ENCODE results near the gene DCP1A. TPM values are rescaled to one million over a fixed set of nuclear protein-coding genes. Genes with fewer than 3 reads are reported as not detected.

Gene DCP1A
- total and polyA plus RNA-seq, 2 donors, result 13.8 to 20.9 TPM

- 94% methylated on average over 7 of the region's 7 CpGs for WGBS
- Histone ChIP-seq H3K27ac (ENCODE audit: low read depth) (no peak overlapping the region), H3K4me1 (ENCODE audit: insufficient read depth) (no peaks in the 10 kb centered on the region), H3K4me3 (ENCODE audit: low read depth, low read length) (no peak overlapping the region), H3K36me3 (ENCODE audit: insufficient read depth) (peaks cover 6% of the 10 kb centered on the region)
- DNase-seq (ENCODE audit: extremely low spot score), result no peak
Observed at GRCh38 chr3:53242155-53242554, 105.2 kb downstream of the DCP1A start.

DNA sequence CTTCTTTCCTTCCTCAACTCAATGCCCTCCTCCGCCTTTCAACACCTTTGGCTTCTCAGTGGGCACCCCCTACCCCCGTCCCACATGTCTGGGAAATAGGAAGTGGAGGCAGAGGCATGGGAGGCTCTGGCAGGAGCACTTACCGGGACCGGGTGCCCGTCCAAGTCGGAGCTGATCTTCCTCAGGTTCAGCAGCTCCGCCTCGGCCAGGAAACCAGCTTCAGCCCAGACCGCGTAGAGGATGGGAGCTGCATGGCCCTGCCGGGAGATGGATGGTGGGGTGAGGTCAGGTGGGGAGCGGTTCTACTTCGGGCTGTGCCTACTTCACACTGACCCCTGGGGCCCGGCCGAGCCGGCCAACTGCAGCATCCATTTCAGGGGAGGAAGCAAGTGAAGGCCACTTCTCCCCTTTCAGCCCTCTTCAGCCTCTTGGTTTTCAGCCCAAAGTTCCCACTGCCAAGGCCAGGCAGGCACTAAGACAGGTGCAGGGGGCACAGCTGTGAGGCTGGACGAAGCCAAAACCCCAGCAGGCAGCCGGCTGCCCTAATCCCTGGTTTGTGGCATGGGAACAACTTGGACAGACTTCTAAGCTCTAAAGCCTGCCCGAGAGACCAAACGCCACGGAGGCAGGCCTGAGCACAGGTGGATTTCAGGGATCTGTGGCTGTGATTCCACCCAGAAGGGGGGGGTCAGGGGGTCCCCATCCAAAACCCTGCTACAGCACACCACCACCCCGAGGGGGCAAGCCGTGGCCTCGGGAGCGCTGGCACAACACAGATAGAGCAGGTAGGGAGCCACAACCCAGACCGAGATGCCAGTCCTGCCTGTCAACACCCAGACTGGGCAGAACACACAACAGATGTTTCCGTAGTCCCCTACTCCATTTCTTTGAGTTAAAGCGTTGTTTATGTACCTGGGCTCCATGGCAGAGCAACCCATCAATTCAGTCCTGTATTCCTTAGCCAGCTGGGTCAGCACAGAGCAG, 106.1 kb downstream of the DCP1A start:
- no peak for DNase-seq (ENCODE audit: extremely low spot score)
- Histone ChIP-seq H3K36me3 (ENCODE audit: insufficient read depth) (peaks cover 6% of the 10 kb centered on the region), H3K4me1 (ENCODE audit: insufficient read depth) (peaks cover 3% of the 10 kb centered on the region), H3K27ac (ENCODE audit: low read depth) (no peak overlapping the region), H3K4me3 (ENCODE audit: low read depth, low read length) (no peak overlapping the region)
- 89% methylated on average over 28 of the region's 28 CpGs for WGBS

DNA sequence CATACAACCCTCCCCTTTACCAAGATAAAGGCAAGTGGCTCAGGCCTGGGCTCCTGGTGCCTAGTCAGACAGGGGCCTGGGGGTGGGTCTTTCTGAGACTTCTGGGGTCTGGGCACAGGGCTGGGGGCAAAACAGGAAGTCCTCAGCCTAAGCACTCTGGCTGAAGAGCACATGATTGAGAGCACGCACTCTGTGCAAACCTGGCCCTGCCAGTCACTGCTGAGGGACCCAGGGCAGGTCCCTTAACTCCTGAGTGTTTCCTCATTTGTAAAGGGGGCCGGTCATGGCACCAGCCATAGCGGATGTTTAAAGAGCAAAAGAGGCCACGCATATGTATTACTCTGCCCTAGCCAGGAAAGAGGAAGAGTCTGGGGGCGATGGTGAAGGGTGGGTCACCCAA, 107.5 kb downstream of the DCP1A start:
- no peak for DNase-seq (ENCODE audit: extremely low spot score)

DNA sequence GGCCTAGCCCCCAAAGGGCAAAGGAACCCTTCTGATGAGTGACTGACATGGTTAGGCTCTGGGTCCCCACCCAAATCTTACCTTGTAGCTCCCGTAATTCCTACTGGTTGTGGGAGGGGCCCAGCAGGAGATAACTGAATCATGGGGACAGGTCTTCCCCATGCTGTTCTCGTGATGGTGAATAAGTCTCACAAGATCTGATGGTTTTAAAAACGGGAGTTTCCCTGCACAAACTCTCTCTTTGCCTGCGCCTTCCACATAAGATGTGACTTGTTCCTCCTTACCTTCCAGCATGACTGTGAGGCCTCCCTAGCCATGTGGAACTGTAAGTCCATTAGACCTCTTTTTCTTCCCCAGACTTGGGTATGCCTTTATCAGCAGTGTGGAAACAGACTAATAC, 108.5 kb downstream of the DCP1A start:
- 91% methylated on average over 4 of the region's 4 CpGs for WGBS
- Histone ChIP-seq H3K4me1 (ENCODE audit: insufficient read depth) (peaks cover 4% of the 10 kb centered on the region), H3K36me3 (ENCODE audit: insufficient read depth) (peaks cover 7% of the 10 kb centered on the region)

More for the DNA sequence above, 107.5 kb downstream of the DCP1A start:
- Histone ChIP-seq H3K27ac (ENCODE audit: low read depth) (no peak overlapping the region), H3K4me3 (ENCODE audit: low read depth, low read length) (no peak overlapping the region), H3K4me1 (ENCODE audit: insufficient read depth) (peaks cover 4% of the 10 kb centered on the region), H3K36me3 (ENCODE audit: insufficient read depth) (peaks cover 6% of the 10 kb centered on the region)
- 90% methylated on average over 5 of the region's 5 CpGs for whole genome bisulfite sequencing

GRCh38 chr3:53238051-53238850, 109.1 kb downstream of the DCP1A start:
- H3K4me1 ChIP-seq (ENCODE audit: insufficient read depth), result peaks cover 4% of the 10 kb centered on the region
- peaks cover 9% of the 10 kb centered on the region for H3K36me3 ChIP-seq (ENCODE audit: insufficient read depth)
- peak overlapping the region; percentile 31 for H3K27ac ChIP-seq (ENCODE audit: low read depth)
- peak; percentile 80 for DNase-seq (ENCODE audit: extremely low spot score)
- no peak overlapping the region for H3K4me3 ChIP-seq (ENCODE audit: low read depth, low read length)
- WGBS, result 88% methylated on average over 6 of the region's 6 CpGs

More for the DNA sequence above, 108.5 kb downstream of the DCP1A start:
- no peak for DNase-seq (ENCODE audit: extremely low spot score)
- Histone ChIP-seq H3K27ac (ENCODE audit: low read depth) (no peak overlapping the region), H3K4me3 (ENCODE audit: low read depth, low read length) (no peak overlapping the region)

- Histone ChIP-seq H3K27ac (ENCODE audit: low read depth) (no peak overlapping the region), H3K4me1 (ENCODE audit: insufficient read depth) (peaks cover 4% of the 10 kb centered on the region), H3K36me3 (ENCODE audit: insufficient read depth) (peaks cover 9% of the 10 kb centered on the region), H3K4me3 (ENCODE audit: low read depth, low read length) (no peak overlapping the region)
- 54% methylated on average over 9 of the region's 9 CpGs for WGBS
- no peak for DNase-seq (ENCODE audit: extremely low spot score)
Observed at GRCh38 chr3:53236112-53236841, 111.1 kb downstream of the DCP1A start.

- Histone ChIP-seq H3K4me3 (ENCODE audit: low read depth, low read length) (no peak overlapping the region), H3K4me1 (ENCODE audit: insufficient read depth) (peaks cover 4% of the 10 kb centered on the region), H3K36me3 (ENCODE audit: insufficient read depth) (peaks cover 9% of the 10 kb centered on the region), H3K27ac (ENCODE audit: low read depth) (no peak overlapping the region)
- no peak for DNase-seq (ENCODE audit: extremely low spot score)
- 83% methylated on average over 6 of the region's 6 CpGs for whole genome bisulfite sequencing
Observed at GRCh38 chr3:53235545-53235944, 111.8 kb downstream of the DCP1A start.

- Histone ChIP-seq H3K27ac (ENCODE audit: low read depth) (no peak overlapping the region), H3K4me3 (ENCODE audit: low read depth, low read length) (no peak overlapping the region), H3K36me3 (ENCODE audit: insufficient read depth) (peaks cover 3% of the 10 kb centered on the region), H3K4me1 (ENCODE audit: insufficient read depth) (peaks cover 4% of the 10 kb centered on the region)
- no peak for DNase-seq (ENCODE audit: extremely low spot score)
- 90% methylated on average over 10 of the region's 10 CpGs for WGBS
Observed at GRCh38 chr3:53234841-53235232, 112.5 kb downstream of the DCP1A start.

- DNase-seq (ENCODE audit: extremely low spot score), result no peak
- peaks cover 3% of the 10 kb centered on the region for H3K36me3 ChIP-seq (ENCODE audit: insufficient read depth)
- 81% methylated on average over 15 of the region's 15 CpGs for WGBS
Observed at GRCh38 chr3:53234130-53234840, 113.1 kb downstream of the DCP1A start.

More at GRCh38 chr3:53234130-53234840, 113.1 kb downstream of the DCP1A start:
- Histone ChIP-seq H3K4me3 (ENCODE audit: low read depth, low read length) (no peak overlapping the region), H3K4me1 (ENCODE audit: insufficient read depth) (peaks cover 4% of the 10 kb centered on the region), H3K27ac (ENCODE audit: low read depth) (no peak overlapping the region)

Small RNA genes within 50 kb of the gene (small RNA-seq; reads per million reads assigned to genes)
- gene RF00019, result not detected
- not detected for gene RF00212
- gene RF00568, result not detected

Other genes starting within 250 kb of the DCP1A start
- 14.2 TPM for gene RFT1, start 217.1 kb downstream of the DCP1A start, total RNA-seq
- gene RFT1, start 217.1 kb downstream of the DCP1A start, polyA plus RNA-seq, result 11.5 TPM
- gene PRKCD, start 186.3 kb downstream of the DCP1A start, total RNA-seq, result 5.2 TPM
- gene PRKCD, start 186.3 kb downstream of the DCP1A start, polyA plus RNA-seq, result 23.8 TPM
- 66.5 TPM for gene TKT, start 91.5 kb downstream of the DCP1A start, total RNA-seq
- 449 TPM for gene TKT, start 91.5 kb downstream of the DCP1A start, polyA plus RNA-seq
- gene CACNA1D, start 147.1 kb upstream of the DCP1A start, total RNA-seq, result 23.5 TPM
- 1.6 TPM for gene CACNA1D, start 147.1 kb upstream of the DCP1A start, polyA plus RNA-seq